Inflammatory macrophage treated with lipopolysaccharide for 1 hour (primary cell): Measurements from ENCODE around the gene RBM39.
"Not testable (repeated sequence)": the region's sequence is repeated elsewhere in the genome, so short reads cannot be mapped to it uniquely, and the experiment has no call there.

Experiments used
- DNase-seq, 2 donors: peaks; one replicate each; pipeline ENCODE4 v3.0.0-alpha.2; 2020 to 2022

RBM39 gene

DNA sequence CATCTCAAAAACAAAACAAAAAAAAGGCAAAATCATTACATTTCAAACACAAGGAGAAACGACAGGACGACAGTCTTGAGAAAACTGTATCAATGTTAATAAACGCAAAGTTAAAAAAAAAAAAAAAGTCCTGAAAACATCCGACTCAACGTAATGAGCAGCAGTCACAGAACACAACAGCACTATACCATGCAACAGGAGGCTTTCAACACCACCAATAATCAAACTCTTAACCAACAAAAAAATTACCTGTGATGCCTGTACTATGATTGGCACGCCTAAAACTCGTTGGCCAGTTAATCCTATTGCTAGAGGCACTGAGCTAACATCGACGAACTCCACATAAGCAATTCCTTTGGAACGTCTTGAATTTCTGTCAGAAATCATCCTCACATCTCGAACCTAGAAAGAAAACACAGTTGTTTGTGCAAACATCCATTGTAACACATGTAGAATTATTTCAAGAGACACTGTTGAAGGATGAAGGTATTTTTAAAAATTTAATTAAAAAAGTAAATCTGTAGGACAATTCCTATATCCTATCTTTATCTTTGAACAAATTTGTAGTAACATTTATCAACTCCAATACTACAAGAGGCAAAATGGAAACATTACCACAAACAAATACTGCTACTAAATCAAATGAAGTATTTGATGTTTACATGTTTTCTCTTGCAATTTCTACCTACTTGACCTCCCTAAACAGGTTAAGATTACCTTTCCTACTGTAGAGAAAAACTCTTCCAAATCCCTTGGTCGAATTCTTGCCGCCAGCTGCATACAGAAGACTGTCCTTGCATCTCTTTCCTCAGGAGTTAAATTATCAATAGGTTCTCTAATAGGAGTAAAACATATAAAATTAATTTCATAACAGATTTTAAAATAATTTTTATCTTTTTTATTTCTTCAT, 17.5 kb downstream of the RBM39 start:
- no peak for DNase-seq

- DNase-seq: not testable (repeated sequence)
Observed at GRCh38 chr20:35723652-35724320, 18.3 kb downstream of the RBM39 start.

DNA sequence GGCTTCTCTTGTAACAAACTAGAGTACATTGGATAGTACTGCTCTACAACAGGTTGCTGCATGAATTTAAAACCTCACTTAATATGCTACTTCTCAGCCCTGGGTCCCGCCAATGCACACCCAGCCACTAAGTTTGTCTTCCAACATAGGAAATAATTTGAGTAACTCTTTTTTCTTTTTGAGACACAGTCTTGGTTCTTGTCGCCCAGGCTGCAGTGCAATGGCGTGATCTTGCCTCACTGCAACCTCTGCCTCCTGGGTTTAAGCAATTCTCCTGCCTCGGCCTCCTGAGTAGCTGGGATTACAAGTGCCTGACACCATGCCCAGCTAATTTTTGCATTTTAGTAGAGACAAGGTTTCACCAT, 18.8 kb downstream of the RBM39 start:
- DNase-seq: not testable (repeated sequence)

DNA sequence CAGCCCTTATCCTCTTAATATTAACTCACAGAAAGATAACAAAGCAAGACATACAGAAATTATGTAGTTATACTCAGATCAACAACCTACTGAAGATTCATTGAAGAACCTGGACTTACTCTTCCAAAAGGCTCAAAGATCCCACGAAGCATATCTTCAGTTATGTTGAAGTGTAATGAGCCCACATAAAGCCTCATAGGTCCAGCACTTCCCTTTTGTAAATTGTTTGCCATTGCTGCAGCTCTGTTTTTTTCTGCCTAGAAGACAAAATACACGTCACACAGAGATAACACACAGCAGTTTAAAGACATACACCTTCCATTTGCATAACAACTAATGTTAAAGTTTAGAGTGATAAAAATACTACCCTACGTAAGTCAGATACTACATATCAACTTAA, 20.4 kb downstream of the RBM39 start:
- no peak for DNase-seq

GRCh38 chr20:35721219-35721618, 20.8 kb downstream of the RBM39 start:
- no peak for DNase-seq

GRCh38 chr20:35720165-35721123, 21.6 kb downstream of the RBM39 start:
- no peak for DNase-seq

DNA sequence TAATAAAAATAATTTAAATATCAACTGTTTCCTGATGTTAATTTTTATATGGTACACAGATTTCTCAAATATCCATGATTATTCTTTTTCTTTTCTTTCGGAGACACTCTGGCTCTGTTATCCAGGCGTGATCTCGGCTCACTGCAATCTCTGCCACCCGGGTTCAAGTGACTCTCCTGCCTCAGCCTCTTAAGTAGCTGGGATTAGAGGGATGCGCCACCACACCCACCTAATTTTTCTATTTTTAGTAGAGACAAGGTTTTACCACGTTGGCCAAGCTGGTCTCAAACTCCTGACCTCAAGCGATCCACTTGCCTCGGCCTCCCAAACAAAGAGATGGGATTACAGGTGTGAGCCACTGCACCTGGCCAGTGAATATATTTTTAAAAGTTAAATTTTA, 22.3 kb downstream of the RBM39 start:
- no peak for DNase-seq

DNA sequence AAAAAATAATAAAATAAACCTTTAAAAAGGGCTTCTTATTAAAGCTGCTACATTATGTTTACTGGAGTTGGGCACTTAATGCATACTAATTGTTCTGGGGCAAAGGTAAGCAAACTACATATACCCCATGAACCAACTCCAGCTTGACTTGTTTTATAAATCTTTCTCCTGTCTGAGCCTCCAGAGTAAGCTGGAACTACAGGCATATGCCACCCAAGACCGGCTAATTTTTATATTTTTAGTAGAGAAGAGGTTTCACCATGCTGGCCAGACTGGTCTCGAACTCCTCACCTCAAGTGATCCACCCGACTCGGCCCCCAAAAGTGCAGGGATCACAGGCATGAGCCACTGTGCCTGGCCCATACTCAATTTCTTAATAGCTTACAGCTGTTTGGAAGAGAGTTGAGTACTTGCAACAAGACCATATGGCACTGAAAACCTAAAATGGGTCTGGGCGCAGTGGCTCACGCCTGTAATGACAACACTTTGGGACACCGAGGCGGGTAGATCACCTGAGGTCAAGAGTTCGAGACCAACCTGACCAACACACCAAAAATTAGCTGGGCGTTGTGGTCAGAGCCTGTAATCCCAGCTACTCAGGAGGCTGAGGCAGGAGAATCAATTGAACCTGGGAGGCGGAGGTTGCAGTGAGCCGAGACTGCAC, 23.0 kb downstream of the RBM39 start:
- no peak for DNase-seq

GRCh38 chr20:35718321-35718720, 23.7 kb downstream of the RBM39 start:
- not testable (repeated sequence) for DNase-seq

- no peak for DNase-seq
Observed at GRCh38 chr20:35716330-35716729, 25.7 kb downstream of the RBM39 start.

- DNase-seq: no peak
Observed at GRCh38 chr20:35715652-35716051, 26.4 kb downstream of the RBM39 start.

DNA sequence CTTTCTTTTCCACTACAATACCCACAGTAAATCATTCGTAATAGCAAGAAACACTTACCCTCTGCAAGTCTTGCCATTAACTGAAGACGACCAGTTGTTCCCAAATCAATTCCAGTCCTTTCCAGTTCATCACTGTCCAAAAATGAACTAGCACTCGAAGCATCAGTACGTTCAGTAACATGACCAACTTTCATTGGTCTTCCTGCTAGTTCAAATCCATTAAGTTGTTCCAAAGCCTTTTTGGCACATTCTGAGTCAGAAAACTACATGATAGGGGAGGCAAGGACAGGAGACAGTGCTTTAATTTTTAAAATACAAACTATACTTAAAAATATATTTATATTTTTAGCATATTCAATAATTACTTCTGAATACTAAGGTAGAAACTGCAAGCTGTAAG, 27.9 kb downstream of the RBM39 start:
- no peak for DNase-seq

DNA sequence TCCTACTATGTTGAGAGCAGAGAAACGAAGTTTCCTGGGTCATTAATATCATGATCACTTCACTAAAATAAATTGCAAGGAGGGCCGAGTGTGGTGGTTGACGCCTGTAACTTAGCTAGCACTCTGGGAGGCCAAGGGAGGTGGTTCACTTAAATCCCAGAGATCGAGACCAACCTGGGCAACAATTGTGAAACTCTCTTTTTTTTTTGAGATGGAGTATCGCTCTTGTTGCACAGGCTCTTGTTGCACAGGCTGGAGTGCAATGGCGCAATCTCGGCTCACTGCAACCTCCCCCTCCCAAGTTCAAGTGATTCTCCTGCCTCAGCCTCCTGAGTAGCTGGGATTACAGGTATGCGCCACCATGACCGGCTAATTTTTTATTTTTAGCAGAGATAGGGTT, 28.9 kb downstream of the RBM39 start:
- DNase-seq: not testable (repeated sequence)

DNA sequence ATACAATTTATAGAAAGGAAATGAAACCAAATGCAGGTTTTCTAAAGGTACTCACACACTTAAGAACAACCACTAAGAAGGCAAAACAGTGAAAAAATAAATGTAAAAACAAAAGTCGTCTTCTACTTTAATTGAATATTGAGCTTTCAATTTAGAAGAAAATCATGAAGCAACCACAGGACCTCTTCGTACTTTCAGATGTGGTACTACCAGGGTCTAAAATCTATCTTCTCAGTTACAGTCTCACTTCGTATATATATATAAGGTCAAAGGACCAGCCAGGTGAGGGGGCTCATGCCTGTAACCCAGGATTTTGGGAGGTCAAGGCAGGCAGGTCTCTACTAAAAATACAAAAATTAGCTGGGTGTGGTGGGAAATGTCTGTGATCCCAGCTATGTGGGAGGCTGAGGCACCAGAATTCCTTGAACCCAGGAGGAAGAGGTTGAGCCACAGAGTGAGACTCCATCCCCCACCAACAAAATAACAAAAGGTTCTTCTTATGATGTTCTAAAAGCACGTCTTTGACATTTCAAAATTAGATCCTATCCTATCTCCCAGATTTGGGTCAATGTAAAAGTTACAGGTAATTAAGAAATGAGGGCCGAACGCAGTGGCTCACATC, 30.4 kb downstream of the RBM39 start:
- DNase-seq: no peak

- DNase-seq: no peak
Observed at GRCh38 chr20:35710884-35711587, 31.0 kb downstream of the RBM39 start.

DNA sequence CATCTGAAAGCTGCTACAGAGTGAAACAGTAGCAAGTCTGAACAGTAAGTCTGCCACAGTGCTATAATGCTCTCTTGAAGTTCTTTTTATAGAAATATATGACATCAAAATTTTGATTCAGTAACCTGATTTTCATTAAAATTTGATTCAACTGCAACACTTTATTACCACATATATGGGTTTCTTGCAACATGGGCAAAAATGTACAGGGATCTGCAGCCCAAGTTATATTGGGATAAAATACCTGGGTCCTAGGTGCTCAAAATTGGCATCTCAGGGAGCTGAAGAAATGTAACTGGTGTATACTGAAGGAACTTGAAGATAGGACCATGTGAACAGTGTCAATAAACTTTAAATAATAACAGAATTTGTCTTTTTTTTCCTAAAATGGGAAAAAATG, 32.0 kb downstream of the RBM39 start:
- DNase-seq: no peak

DNA sequence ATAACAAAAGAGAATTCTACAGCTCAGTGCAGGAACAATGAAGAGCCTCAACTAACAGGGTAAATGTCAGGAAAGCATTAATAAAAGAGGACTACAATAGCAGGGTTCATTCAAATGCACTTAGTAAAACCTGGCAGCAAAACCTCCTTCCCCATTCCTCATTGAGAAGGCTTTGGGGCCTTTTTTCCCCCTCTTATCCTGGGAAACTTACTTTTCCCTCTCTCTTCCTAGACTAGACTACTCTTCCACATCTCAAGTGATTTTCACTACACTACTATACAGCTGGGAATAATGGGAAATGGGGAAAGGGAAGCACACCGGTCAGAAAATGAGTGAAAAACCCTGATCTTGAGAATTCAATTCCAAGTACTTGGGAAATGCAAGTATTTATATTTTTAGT, 32.8 kb downstream of the RBM39 start:
- DNase-seq: no peak

DNA sequence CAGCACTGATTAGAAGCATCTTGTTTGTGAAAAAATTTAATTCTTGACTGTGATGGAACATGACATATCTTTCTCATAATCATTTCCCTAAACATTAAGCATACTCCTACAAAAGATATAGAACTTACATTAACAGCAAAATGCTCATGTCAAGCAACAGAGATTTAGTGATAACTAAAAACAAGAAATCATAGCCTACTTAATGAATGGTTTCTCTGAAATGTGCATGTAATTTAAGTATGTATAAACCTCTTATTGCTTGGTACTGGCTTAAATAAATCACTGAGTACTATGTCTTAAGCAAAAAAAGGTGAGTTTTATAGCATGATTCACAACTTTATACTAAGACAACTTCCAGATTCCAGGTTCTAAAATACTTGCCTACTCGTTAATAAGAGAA, 33.6 kb downstream of the RBM39 start:
- no peak for DNase-seq

DNA sequence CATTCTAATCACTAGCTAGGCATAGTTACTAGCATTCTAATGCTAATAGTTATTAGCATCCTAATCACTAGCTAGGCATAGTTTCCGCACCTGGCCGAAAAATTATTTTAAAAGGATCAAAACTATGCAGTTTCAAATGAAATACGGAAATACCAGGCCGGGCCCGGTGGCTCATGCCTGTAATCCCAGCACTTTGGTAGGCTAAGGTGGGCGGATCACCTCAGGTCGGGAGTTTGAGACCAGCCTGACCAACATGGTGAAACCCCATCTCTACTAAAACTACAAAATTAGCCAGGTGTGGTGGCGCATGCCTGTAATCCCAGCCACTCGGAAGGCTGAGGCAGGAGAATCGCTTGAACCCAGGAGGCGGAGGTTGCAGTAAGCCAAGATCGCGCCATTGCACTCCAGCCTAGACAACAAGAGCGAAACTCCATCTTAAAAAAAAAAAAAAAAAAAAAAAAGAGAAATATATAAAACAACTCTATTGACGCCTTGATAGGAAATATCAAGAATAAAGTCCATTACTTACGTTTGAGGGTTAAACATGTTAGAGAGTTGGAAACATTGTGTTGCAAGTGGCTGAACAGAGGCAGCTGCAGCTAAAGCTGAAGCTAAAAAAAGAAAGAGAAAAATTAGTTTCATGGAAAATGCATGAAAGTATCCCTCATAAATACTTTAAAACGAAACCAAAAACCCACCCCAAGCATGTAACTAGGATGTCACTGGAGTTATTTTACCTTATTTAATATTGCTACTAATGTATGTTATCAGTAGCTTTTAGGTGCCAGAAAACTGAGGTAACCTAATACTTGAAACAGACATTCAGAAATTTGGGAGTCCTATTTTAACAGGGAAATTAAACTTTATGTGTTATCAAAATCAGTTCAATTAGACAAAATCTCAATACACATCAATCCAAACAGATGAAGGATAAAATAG, 35.2 kb downstream of the RBM39 start:
- not testable (repeated sequence) for DNase-seq

DNA sequence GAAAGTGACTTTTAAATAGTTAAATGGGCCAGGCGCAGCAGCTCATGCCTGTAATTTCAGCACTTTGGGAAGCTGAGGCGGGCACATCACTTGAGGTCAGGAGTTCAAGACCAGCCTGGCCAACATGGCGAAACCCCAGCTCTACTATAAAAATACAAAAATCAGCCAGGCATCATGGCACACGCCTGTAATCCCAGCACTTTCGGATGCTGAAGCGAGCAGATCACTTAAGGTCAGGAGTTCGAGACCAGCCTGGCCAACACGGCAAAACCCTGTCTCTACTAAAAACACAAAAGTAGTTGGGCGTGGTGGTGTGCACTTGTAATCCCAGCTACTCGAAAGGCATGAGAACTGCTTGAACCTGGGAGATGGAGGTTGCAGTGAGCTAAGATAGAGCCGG, 36.2 kb downstream of the RBM39 start:
- DNase-seq: not testable (repeated sequence)
